IMR-90 (cell line): ENCODE measurements around the gene C10orf90. TPM values are rescaled to one million over a fixed set of nuclear protein-coding genes. Genes with fewer than 3 reads are reported as not detected.

Experiments
- ATAC-seq: fragments of 200-7000 bp; cut with Tn5 transposase; 2 replicates; pipeline ENCODE4 v1.9.1; 2020; ENCODE audit warnings: low read depth, mild to moderate bottlenecking, moderate library complexity
- BruUV-seq: library from RNA; stranded (reverse); fragments of 400-500 nt; replicated peaks from 2 replicates; lab custom pipeline; 2021; lab: Mats Ljungman, UMichigan
- CTCF ChIA-PET: fragments of 300-600 bp; formaldehyde crosslinking; extraction: SDS; loops from one replicate; lab custom pipeline; 2021; ENCODE audit warnings: antibody characterized with exemption; lab: Yijun Ruan, JAX
- POLR2A ChIA-PET: fragments of 300-600 bp; sonication (Branson Sonifier 250); formaldehyde crosslinking; loops from one replicate; lab custom pipeline; 2022; ENCODE audit warnings: antibody characterized with exemption; ENCODE audit not compliant: unreplicated experiment; lab: Charles Lee
- DNase-seq: peaks from one replicate; pipeline ENCODE4 v3.0.0; 2013
- H2AFZ ChIP-seq: replicated peaks from 2 replicates; pipeline ENCODE3; 2013; ENCODE audit warnings: low read length, mild to moderate bottlenecking; ENCODE audit not compliant: poor library complexity
- H2AK5ac ChIP-seq: 2 replicates; pipeline ENCODE4 v1.6.1; 2013; ENCODE audit warnings: low read depth, low read length, inconsistent platforms
- H2AK9ac ChIP-seq: replicated peaks from 2 replicates; pipeline ENCODE3; 2013; ENCODE audit warnings: mild to moderate bottlenecking, low read depth, low read length, moderate library complexity; ENCODE audit not compliant: poor library complexity
- H2BK120ac ChIP-seq: 2 replicates; pipeline ENCODE4 v1.6.1; 2013; ENCODE audit warnings: low read depth, low read length, inconsistent platforms
- H2BK15ac ChIP-seq: 3 replicates; pipeline ENCODE4 v1.6.1; 2013; ENCODE audit warnings: low read depth, low read length, inconsistent platforms
- H2BK20ac ChIP-seq: 2 replicates; pipeline ENCODE4 v1.6.1; 2013; ENCODE audit warnings: low read depth, mild to moderate bottlenecking, inconsistent platforms, low read length, moderate library complexity
- H2BK5ac ChIP-seq: 2 replicates; pipeline ENCODE4 v1.6.1; 2013; ENCODE audit warnings: mild to moderate bottlenecking, low read depth, low read length, inconsistent platforms; ENCODE audit not compliant: poor library complexity, severe bottlenecking
- H3K14ac ChIP-seq: replicated peaks from 2 replicates; pipeline ENCODE4 v1.6.1; 2013; ENCODE audit warnings: low read depth, low read length, inconsistent platforms
- H3K18ac ChIP-seq: 2 replicates; pipeline ENCODE4 v1.6.1; 2013; ENCODE audit warnings: low read depth, low read length, control low read depth
- H3K23ac ChIP-seq: 2 replicates; pipeline ENCODE4 v1.6.1; 2013; ENCODE audit warnings: low read depth, low read length, inconsistent platforms
- H3K27ac ChIP-seq: 2 replicates; pipeline ENCODE4 v1.5.1; 2013; ENCODE audit warnings: mild to moderate bottlenecking, control low read depth, low read length; ENCODE audit not compliant: insufficient read depth
- H3K27me3 ChIP-seq: 2 replicates; pipeline ENCODE4 v1.6.1; 2013; ENCODE audit warnings: low read length; ENCODE audit not compliant: control insufficient read depth, insufficient read depth
- H3K36me3 ChIP-seq: 2 replicates; pipeline ENCODE4 v1.6.1; 2013; ENCODE audit warnings: low read length, mixed read lengths; ENCODE audit not compliant: control insufficient read depth, insufficient read depth
- H3K4ac ChIP-seq: 2 replicates; pipeline ENCODE4 v1.6.1; 2013; ENCODE audit warnings: low read depth, low read length, inconsistent platforms
- H3K4me1 ChIP-seq: 2 replicates; pipeline ENCODE4 v1.6.1; 2013; ENCODE audit warnings: low read length, mixed read lengths; ENCODE audit not compliant: control insufficient read depth, insufficient read depth
- H3K4me2 ChIP-seq: 2 replicates; pipeline ENCODE4 v1.6.1; 2013; ENCODE audit warnings: low read depth, mild to moderate bottlenecking, control low read depth, low read length, moderate library complexity
- H3K4me3 ChIP-seq: 2 replicates; pipeline ENCODE4 v1.5.1; 2013; ENCODE audit warnings: low read depth, mild to moderate bottlenecking, control low read depth, low read length, moderate library complexity; ENCODE audit not compliant: insufficient read depth
- H3K56ac ChIP-seq: 2 replicates; pipeline ENCODE4 v1.6.1; 2013; ENCODE audit warnings: low read length, inconsistent platforms; ENCODE audit not compliant: insufficient read depth; ENCODE audit errors: extremely low read depth
- H3K79me1 ChIP-seq, 2 experiments: 2 replicates each; pipeline ENCODE4 v1.6.1; 2013; ENCODE audit warnings: low read length in 2 of 2, inconsistent platforms in 1 of 2, low read depth in 1 of 2
- H3K9ac ChIP-seq: 2 replicates; pipeline ENCODE4 v1.6.1; 2013; ENCODE audit warnings: low read depth, low read length, control low read depth
- H3K9me1 ChIP-seq: 2 replicates; pipeline ENCODE4 v1.6.1; 2013; ENCODE audit warnings: low read length, inconsistent platforms; ENCODE audit not compliant: insufficient read depth
- H3K9me3 ChIP-seq: 2 replicates; pipeline ENCODE4 v1.6.1; 2013; ENCODE audit warnings: low read length; ENCODE audit not compliant: control insufficient read depth, insufficient read depth
- H4K20me1 ChIP-seq: 2 replicates; pipeline ENCODE4 v1.6.1; 2013; ENCODE audit warnings: low read length, inconsistent platforms; ENCODE audit not compliant: insufficient read depth
- H4K5ac ChIP-seq: 2 replicates; pipeline ENCODE4 v1.6.1; 2013; ENCODE audit warnings: mild to moderate bottlenecking, low read depth, low read length, control low read depth
- H4K8ac ChIP-seq, 2 experiments: 2 replicates each; pipeline ENCODE4 v1.6.1; 2013; ENCODE audit warnings: low read depth in 2 of 2, low read length in 2 of 2, control low read depth in 1 of 2, inconsistent platforms in 1 of 2
- H4K91ac ChIP-seq: 2 replicates; pipeline ENCODE4 v1.6.1; 2013; ENCODE audit warnings: low read depth, low read length, inconsistent platforms; ENCODE audit not compliant: insufficient read depth
- BHLHE40 ChIP-seq: fragments of 150-350 bp; IDR thresholded peaks from 2 replicates; pipeline ENCODE4 v1.6.1; 2016; ENCODE audit warnings: mild to moderate bottlenecking, low read depth, low read length
- CEBPB ChIP-seq: IDR thresholded peaks from 2 replicates; pipeline ENCODE4 v1.6.1; 2012; ENCODE audit warnings: low read depth, low read length, improper control_type of control experiment
- FOS ChIP-seq: fragments of 150-350 bp; IDR thresholded peaks from 2 replicates; pipeline ENCODE4 v1.6.1; 2016; ENCODE audit warnings: low read depth, low read length
- MAFK ChIP-seq: IDR thresholded peaks from 2 replicates; pipeline ENCODE4 v1.6.1; 2012; ENCODE audit warnings: low read depth, low read length, improper control_type of control experiment
- MAZ ChIP-seq: IDR thresholded peaks from 2 replicates; pipeline ENCODE4 v1.6.1; 2012; ENCODE audit warnings: low read depth, mild to moderate bottlenecking, low read length, improper control_type of control experiment, moderate library complexity, borderline replicate concordance
- MXI1 ChIP-seq: IDR thresholded peaks from 2 replicates; pipeline ENCODE4 v1.6.1; 2012; ENCODE audit warnings: low read depth, mild to moderate bottlenecking, low read length, moderate library complexity, borderline replicate concordance
- NFE2L2 ChIP-seq: fragments of 150-350 bp; IDR thresholded peaks from 2 replicates; pipeline ENCODE4 v1.6.1; 2016; ENCODE audit warnings: low read depth, mild to moderate bottlenecking, low read length
- POLR2A ChIP-seq: IDR thresholded peaks from 2 replicates; pipeline ENCODE4 v1.6.1; 2012; ENCODE audit warnings: mild to moderate bottlenecking, low read depth, low read length
- RAD21 ChIP-seq: IDR thresholded peaks from 2 replicates; pipeline ENCODE4 v1.6.1; 2012; ENCODE audit warnings: low read length, improper control_type of control experiment
- RFX5 ChIP-seq: IDR thresholded peaks from 2 replicates; pipeline ENCODE4 v1.8.0; 2012; ENCODE audit warnings: low read depth, mild to moderate bottlenecking, low read length, moderate library complexity
- SMC3 ChIP-seq: fragments of 150-350 bp; IDR thresholded peaks from 2 replicates; pipeline ENCODE4 v1.6.1; 2016; ENCODE audit warnings: low read depth, mild to moderate bottlenecking, antibody characterized with exemption, low read length, moderate library complexity
- WGBS, 2 experiments: methylation state at CpG; one replicate each; pipeline versions ENCODE4 v1.1.5 to v1.1.7; 2013; ENCODE audit warnings: missing lambda C conversion rate in 2 of 2; ENCODE audit not compliant: insufficient read length in 1 of 2; ENCODE audit errors: extremely low coverage in 2 of 2; 5-methylcytosine and 5-hydroxymethylcytosine counted together
- dilution Hi-C: fragments of 300-500 bp; cut with HindIII; formaldehyde crosslinking; loops from one replicate; pipeline ENCODE4 v1.14.3; 2018; ENCODE audit warnings: low sequenced_read_pairs; ENCODE audit not compliant: unreplicated experiment
- in situ Hi-C: fragments of 300-500 bp; cut with MboI; formaldehyde crosslinking; loops from 3 replicates; pipeline ENCODE4 v1.14.3; 2019; ENCODE audit warnings: low sequenced_read_pairs, inconsistent platforms, mixed read lengths
- intact Hi-C: fragments of 100-400 bp; cut with micrococcal nuclease; formaldehyde crosslinking; loops from 2 replicates; pipeline ENCODE4 v1.10.0; 2022
- polyA plus RNA-seq, 3 experiments: library from polyadenylated mRNA; depleted of rRNA; stranded (reverse); fragments of >200 nt; gene quantifications; 2 replicates each; pipeline ENCODE4 v1.2.3, GENCODE V29; 2012; ENCODE audit warnings: low replicate concordance in 1 of 3
- total RNA-seq: library from RNA; depleted of rRNA; stranded (reverse); fragments of >200 nt; gene quantifications from 2 replicates; pipeline ENCODE4 v1.2.3, GENCODE V29; 2012
- TF ChIP-seq, protein P1 (sequence below): fragments of 150-350 bp; IDR thresholded peaks from 2 replicates; pipeline ENCODE4 v1.6.1; 2017; ENCODE audit warnings: mild to moderate bottlenecking, antibody characterized with exemption, low read length, low read depth
- TF ChIP-seq, protein P2 (sequence below): fragments of 150-350 bp; IDR thresholded peaks from 2 replicates; pipeline ENCODE4 v1.6.1; 2016; ENCODE audit warnings: low read depth, mild to moderate bottlenecking, low read length, moderate library complexity, borderline replicate concordance
- TF ChIP-seq, protein P3 (sequence below): conservative IDR thresholded peaks from 2 replicates; pipeline ENCODE4 v1.5.1; 2012; ENCODE audit warnings: mild to moderate bottlenecking, low read depth, low read length, improper control_type of control experiment

The C10orf90 gene
- total and polyA plus RNA-seq, 2 of the 4 experiments (the other 2 are of a cell fraction), result 0.05 to 0.18 TPM

DNA sequence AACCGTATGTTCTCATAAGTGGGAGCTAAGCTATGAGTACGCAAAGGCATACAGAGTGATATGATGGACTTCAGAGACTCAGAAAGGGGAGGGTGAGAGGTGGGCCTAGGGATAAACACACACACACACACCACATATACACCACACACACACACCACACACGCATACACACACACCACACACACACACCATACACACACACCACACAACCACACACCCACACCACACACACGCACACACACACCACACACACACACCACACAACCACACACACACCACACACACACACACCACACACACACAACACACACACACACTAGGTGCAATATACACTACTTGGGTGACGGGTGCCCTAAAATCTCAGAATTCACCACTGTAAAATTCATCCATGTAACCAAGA lies 168.7 kb downstream of the C10orf90 start:
- Histone ChIP-seq H4K20me1 (no peaks in the 10 kb centered on the region), H3K4me2 (no peak overlapping the region), H4K8ac (no peak overlapping the region), H3K4me1 (peaks cover 3% of the 10 kb centered on the region; the same call in 1 of the 2 replicates), H2AFZ (no peak overlapping the region), H2AK9ac (no peak overlapping the region), H4K91ac (no peak overlapping the region), H3K56ac (no peak overlapping the region), H3K9me3 (no peaks in the 10 kb centered on the region), H3K4ac (no peak overlapping the region), H3K36me3 (no peaks in the 10 kb centered on the region), H2BK15ac (no peak overlapping the region), H3K9me1 (no peaks in the 10 kb centered on the region), H3K14ac (no peak overlapping the region), H3K18ac (no peak overlapping the region), H2BK120ac (no peak overlapping the region), H4K5ac (no peak overlapping the region), H3K23ac (no peak overlapping the region), H3K4me3 (no peak overlapping the region), H3K27ac (no peak overlapping the region), H3K79me1 (no peaks in the 10 kb centered on the region), H2AK5ac (no peak overlapping the region), H3K27me3 (peaks cover 6% of the 10 kb centered on the region; the same call in 1 of the 2 replicates), H3K9ac (no peak overlapping the region), H2BK5ac (peak overlapping the region; percentile 67), H2BK20ac (no peak overlapping the region)
- ATAC-seq, result no peak
- ChIA-PET CTCF (interaction anchor here (2.6 kb wide), 1 partner anchor 567 kb away, joined by 8 read pairs; no protein-coding TSS in a partner anchor), POLR2A (no interaction called here)
- in situ Hi-C loops, result loop anchor here (5.0 kb wide), 1 partner anchor 525 kb away; no protein-coding TSS in a partner anchor
- TF ChIP-seq SMC3 (no peak), MXI1 (no peak), CEBPB (no peak), POLR2A (no peak), RFX5 (no peak), NFE2L2 (no peak), MAFK (no peak), BHLHE40 (no peak), FOS (no peak), MAZ (no peak), RAD21 (no peak)
- TF ChIP-seq, protein P1, sequence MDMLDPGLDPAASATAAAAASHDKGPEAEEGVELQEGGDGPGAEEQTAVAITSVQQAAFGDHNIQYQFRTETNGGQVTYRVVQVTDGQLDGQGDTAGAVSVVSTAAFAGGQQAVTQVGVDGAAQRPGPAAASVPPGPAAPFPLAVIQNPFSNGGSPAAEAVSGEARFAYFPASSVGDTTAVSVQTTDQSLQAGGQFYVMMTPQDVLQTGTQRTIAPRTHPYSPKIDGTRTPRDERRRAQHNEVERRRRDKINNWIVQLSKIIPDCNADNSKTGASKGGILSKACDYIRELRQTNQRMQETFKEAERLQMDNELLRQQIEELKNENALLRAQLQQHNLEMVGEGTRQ, result no peak
- TF ChIP-seq, protein P2, sequence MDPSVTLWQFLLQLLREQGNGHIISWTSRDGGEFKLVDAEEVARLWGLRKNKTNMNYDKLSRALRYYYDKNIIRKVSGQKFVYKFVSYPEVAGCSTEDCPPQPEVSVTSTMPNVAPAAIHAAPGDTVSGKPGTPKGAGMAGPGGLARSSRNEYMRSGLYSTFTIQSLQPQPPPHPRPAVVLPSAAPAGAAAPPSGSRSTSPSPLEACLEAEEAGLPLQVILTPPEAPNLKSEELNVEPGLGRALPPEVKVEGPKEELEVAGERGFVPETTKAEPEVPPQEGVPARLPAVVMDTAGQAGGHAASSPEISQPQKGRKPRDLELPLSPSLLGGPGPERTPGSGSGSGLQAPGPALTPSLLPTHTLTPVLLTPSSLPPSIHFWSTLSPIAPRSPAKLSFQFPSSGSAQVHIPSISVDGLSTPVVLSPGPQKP, result no peak
- TF ChIP-seq, protein P3, sequence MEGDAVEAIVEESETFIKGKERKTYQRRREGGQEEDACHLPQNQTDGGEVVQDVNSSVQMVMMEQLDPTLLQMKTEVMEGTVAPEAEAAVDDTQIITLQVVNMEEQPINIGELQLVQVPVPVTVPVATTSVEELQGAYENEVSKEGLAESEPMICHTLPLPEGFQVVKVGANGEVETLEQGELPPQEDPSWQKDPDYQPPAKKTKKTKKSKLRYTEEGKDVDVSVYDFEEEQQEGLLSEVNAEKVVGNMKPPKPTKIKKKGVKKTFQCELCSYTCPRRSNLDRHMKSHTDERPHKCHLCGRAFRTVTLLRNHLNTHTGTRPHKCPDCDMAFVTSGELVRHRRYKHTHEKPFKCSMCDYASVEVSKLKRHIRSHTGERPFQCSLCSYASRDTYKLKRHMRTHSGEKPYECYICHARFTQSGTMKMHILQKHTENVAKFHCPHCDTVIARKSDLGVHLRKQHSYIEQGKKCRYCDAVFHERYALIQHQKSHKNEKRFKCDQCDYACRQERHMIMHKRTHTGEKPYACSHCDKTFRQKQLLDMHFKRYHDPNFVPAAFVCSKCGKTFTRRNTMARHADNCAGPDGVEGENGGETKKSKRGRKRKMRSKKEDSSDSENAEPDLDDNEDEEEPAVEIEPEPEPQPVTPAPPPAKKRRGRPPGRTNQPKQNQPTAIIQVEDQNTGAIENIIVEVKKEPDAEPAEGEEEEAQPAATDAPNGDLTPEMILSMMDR, result no peak
- DNase-seq, result no peak
- dilution Hi-C loops, result no loop called here
- intact Hi-C loops, result loop anchor here (10.0 kb wide), 1 partner anchor 367 kb away; no protein-coding TSS in a partner anchor
- WGBS, 2 experiments, result 100% methylated on average over 1 of the region's 5 CpGs; no CpG with 5 or more reads in 1 of the 2 experiments
- no TSS peak for BruUV-seq
